DND-41 (cell line): Measurements from ENCODE around the gene ARHGEF25.

Experiments used
- EZH2 ChIP-seq: IDR thresholded peaks from 3 replicates; pipeline ENCODE4 v1.6.1; 2012; ENCODE audit warnings: borderline replicate concordance, low read depth, mild to moderate bottlenecking, moderate library complexity, low read length, inconsistent platforms; ENCODE audit not compliant: severe bottlenecking
- TF ChIP-seq, protein P1 (sequence below): IDR thresholded peaks from 2 replicates; pipeline ENCODE4 v1.5.1; 2012; ENCODE audit warnings: borderline replicate concordance, low read length, moderate library complexity, mild to moderate bottlenecking; ENCODE audit not compliant: poor library complexity, severe bottlenecking; ENCODE audit errors: extremely low read depth

DNA sequence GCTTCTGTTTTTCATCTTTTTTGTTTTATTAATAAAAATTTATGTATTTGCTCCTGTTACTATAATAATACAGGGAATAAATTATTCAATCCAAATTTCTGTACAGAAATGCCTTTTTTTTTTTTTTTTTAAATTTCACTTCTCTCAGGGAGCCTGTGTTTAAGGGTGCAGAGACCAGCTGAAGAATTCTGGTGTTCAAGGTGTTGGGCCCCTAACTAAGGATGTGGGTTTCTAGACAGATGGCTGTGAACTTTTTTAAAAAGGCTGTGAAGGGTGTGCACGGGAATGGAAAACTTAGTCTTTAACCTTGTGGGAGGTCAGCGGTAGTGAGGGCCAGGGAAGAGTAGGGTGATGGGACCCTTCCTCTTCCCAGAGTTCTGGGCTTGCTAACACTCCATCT is 7.9 kb upstream of the ARHGEF25 start:
- TF ChIP-seq EZH2 = no peak
- TF ChIP-seq, protein P1, sequence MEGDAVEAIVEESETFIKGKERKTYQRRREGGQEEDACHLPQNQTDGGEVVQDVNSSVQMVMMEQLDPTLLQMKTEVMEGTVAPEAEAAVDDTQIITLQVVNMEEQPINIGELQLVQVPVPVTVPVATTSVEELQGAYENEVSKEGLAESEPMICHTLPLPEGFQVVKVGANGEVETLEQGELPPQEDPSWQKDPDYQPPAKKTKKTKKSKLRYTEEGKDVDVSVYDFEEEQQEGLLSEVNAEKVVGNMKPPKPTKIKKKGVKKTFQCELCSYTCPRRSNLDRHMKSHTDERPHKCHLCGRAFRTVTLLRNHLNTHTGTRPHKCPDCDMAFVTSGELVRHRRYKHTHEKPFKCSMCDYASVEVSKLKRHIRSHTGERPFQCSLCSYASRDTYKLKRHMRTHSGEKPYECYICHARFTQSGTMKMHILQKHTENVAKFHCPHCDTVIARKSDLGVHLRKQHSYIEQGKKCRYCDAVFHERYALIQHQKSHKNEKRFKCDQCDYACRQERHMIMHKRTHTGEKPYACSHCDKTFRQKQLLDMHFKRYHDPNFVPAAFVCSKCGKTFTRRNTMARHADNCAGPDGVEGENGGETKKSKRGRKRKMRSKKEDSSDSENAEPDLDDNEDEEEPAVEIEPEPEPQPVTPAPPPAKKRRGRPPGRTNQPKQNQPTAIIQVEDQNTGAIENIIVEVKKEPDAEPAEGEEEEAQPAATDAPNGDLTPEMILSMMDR = no peak
